K562 (cell line): ENCODE results near the gene DCHS2. TPM values are rescaled to one million over a fixed set of nuclear protein-coding genes. Genes with fewer than 3 reads are reported as not detected.

Source experiments
- ATAC-seq: fragments of 200-7000 bp; cut with Tn5 transposase; 3 replicates; pipeline ENCODE4 v1.9.1; 2020; ENCODE audit warnings: moderate library complexity
- BruUV-seq: library from RNA; stranded (reverse); fragments of 400-500 nt; replicated peaks from 2 replicates; lab custom pipeline; 2021; lab: Mats Ljungman, UMichigan
- CTCF ChIA-PET: fragments of 300-600 bp; formaldehyde crosslinking; extraction: SDS; loops from one replicate; lab custom pipeline; 2021; ENCODE audit warnings: low intra/inter-chr PET ratio; lab: Yijun Ruan, JAX
- POLR2A ChIA-PET: fragments of 300-600, 350-650 bp; sonication (Branson Sonifier 250); formaldehyde crosslinking; extraction: SDS; loops from one replicate; lab custom pipeline; 2021; ENCODE audit warnings: antibody characterized with exemption, inconsistent platforms; lab: Yijun Ruan, JAX
- DNase-seq, 4 experiments: peaks; one replicate each; pipeline versions ENCODE4 v3.0.0 to v3.0.0-alpha.2; 2011 to 2018; ENCODE audit warnings: low spot score in 3 of 4, mixed read lengths in 3 of 4; ENCODE audit errors: extremely low read depth in 1 of 4
- FAIRE-seq: peaks from 2 replicates; lab custom pipeline; 2011; peaks lifted over from hg19 to GRCh38; lab: Jason Lieb, UNC
- H2AFZ ChIP-seq: 2 replicates; pipeline ENCODE4 v1.6.0; 2011; ENCODE audit warnings: low read depth, low read length, control low read depth, inconsistent platforms
- H3K27ac ChIP-seq: fragments of 200-600 bp; 3 replicates; pipeline ENCODE4 v1.8.0; 2011; ENCODE audit warnings: low read depth, mild to moderate bottlenecking, control low read depth, inconsistent platforms, low read length, moderate library complexity, mixed read lengths; ENCODE audit errors: extremely low read depth
- H3K27me3 ChIP-seq, 2 experiments: fragments of 300-600 bp in 1 of 2; 2 replicates in 1 of 2; 3 replicates in 1 of 2; pipeline versions ENCODE4 v1.6.0 to v1.8.0; 2011; ENCODE audit warnings: inconsistent platforms in 2 of 2, low read length in 2 of 2, mild to moderate bottlenecking in 1 of 2, mixed read lengths in 1 of 2, moderate library complexity in 1 of 2; ENCODE audit not compliant: control insufficient read depth in 2 of 2, insufficient read depth in 2 of 2
- H3K36me3 ChIP-seq: fragments of 300-600 bp; 3 replicates; pipeline ENCODE4 v1.8.0; 2011; ENCODE audit warnings: mild to moderate bottlenecking, low read length, inconsistent platforms; ENCODE audit not compliant: control insufficient read depth, insufficient read depth
- H3K4me1 ChIP-seq, 2 experiments: fragments of 200-600 bp in 1 of 2; replicated peaks in 1 of 2; 2 replicates in 1 of 2; 3 replicates in 1 of 2; pipeline versions ENCODE4 v1.5.1 to v1.8.0; 2011; ENCODE audit warnings: inconsistent platforms in 2 of 2, low read length in 2 of 2, mild to moderate bottlenecking in 1 of 2, mixed read lengths in 1 of 2, moderate library complexity in 1 of 2; ENCODE audit not compliant: control insufficient read depth in 2 of 2, insufficient read depth in 2 of 2
- H3K4me2 ChIP-seq: 2 replicates; pipeline ENCODE4 v1.6.1; 2011; ENCODE audit warnings: low read length, control low read depth, inconsistent platforms, mixed read lengths; ENCODE audit not compliant: insufficient read depth
- H3K4me3 ChIP-seq: fragments of 200-600 bp; sonication (generic), shearing (Covaris generic); 2 replicates; pipeline ENCODE4 v1.5.1; 2016; ENCODE audit warnings: control low read depth, inconsistent platforms
- H3K79me2 ChIP-seq: fragments of 200-600 bp; 3 replicates; pipeline ENCODE4 v1.8.0; 2011; ENCODE audit warnings: low read length, inconsistent platforms; ENCODE audit not compliant: control insufficient read depth, insufficient read depth
- H3K9ac ChIP-seq, 2 experiments: 2 replicates each; pipeline versions ENCODE4 v1.6.0 to v1.6.1; 2011; ENCODE audit warnings: low read depth in 2 of 2, low read length in 2 of 2, control low read depth in 1 of 2, inconsistent platforms in 1 of 2, mild to moderate bottlenecking in 1 of 2, mixed read lengths in 1 of 2; ENCODE audit not compliant: insufficient read depth in 1 of 2
- H3K9me1 ChIP-seq: one replicate; pipeline ENCODE4 v1.6.0; 2011; ENCODE audit warnings: inconsistent platforms, mild to moderate bottlenecking, low read length, moderate library complexity; ENCODE audit not compliant: control insufficient read depth, insufficient read depth
- H3K9me3 ChIP-seq: replicated peaks from 2 replicates; pipeline ENCODE4 v1.5.1; 2011; ENCODE audit warnings: low read depth, low read length, inconsistent platforms; ENCODE audit not compliant: control insufficient read depth, insufficient read depth
- H4K20me1 ChIP-seq: replicated peaks from 2 replicates; pipeline ENCODE4 v1.6.1; 2011; ENCODE audit warnings: low read length, inconsistent platforms, mixed read lengths; ENCODE audit not compliant: control insufficient read depth, insufficient read depth
- CEBPB ChIP-seq: fragments of 450-650 bp; IDR thresholded peaks from 2 replicates; pipeline ENCODE4 v1.6.1; 2016; ENCODE audit warnings: missing genetic modification characterization, missing compliant biosample characterization
- CEBPG ChIP-seq, 3 experiments: fragments of 200-800 bp in 1 of 3; sonication (Bioruptor generic) in 1 of 3; sonication (generic) in 1 of 3; formaldehyde crosslinking in 1 of 3; IDR thresholded peaks in 2 of 3; conservative IDR thresholded peaks in 1 of 3; 2 replicates each; pipeline versions ENCODE4 v1.6.1 to v1.8.0; 2016 to 2022; ENCODE audit warnings: missing compliant biosample characterization in 2 of 3, missing genetic modification characterization in 2 of 3, mild to moderate bottlenecking in 1 of 3, missing genetic modification reagents in 1 of 3
- GMEB1 ChIP-seq: fragments of 250-450 bp; sonication (Bioruptor Pico); IDR thresholded peaks from 2 replicates; pipeline ENCODE4 v1.4.0; 2020; ENCODE audit warnings: mild to moderate bottlenecking
- ZNF696 ChIP-seq: fragments of 250-450 bp; sonication (Bioruptor Pico); conservative IDR thresholded peaks from 2 replicates; pipeline ENCODE4 v1.4.0; 2020; ENCODE audit warnings: mild to moderate bottlenecking, moderate library complexity
- WGBS: fragments of 100-300 bp; shearing (Covaris generic); methylation state at CpG from one replicate; pipeline ENCODE4 v1.1.6; 2016; ENCODE audit warnings: low coverage, mixed read lengths; ENCODE audit not compliant: insufficient coverage; ENCODE audit errors: missing lambda C conversion rate; 5-methylcytosine and 5-hydroxymethylcytosine counted together
- in situ Hi-C: fragments of 300-500 bp; cut with MboI; formaldehyde crosslinking; loops from 4 replicates; pipeline ENCODE4 v1.15.0; 2018; ENCODE audit warnings: inconsistent platforms, mixed read lengths
- intact Hi-C: fragments of 100-400 bp; cut with micrococcal nuclease; formaldehyde crosslinking; loops from 2 replicates; pipeline ENCODE4 v1.14.2; 2022
- polyA plus RNA-seq, 8 experiments: library from polyadenylated mRNA; depleted of rRNA in 4 of 8; stranded (reverse) in 5 of 8; unstranded in 3 of 8; fragments of >200 nt; fragmentation: Nextera tagmentation in 2 of 8; fragmentation: Illumina TruSeq in 1 of 8; extraction: Ambion mirVana in 2 of 8; extraction: Trizol in 1 of 8; gene quantifications; 2 replicates each; pipeline versions ENCODE4 v1.2.1 to v1.2.3, GENCODE V29; 2011 to 2014; ENCODE audit warnings: inconsistent platforms in 1 of 8, missing spikeins in 1 of 8
- total RNA-seq, 7 experiments: library from RNA; depleted of rRNA in 6 of 7; stranded (reverse); fragments of >200 nt in 6 of 7; fragmentation: Illumina TruSeq in 2 of 7; extraction: Trizol in 2 of 7; gene quantifications; 2 replicates each; pipeline versions ENCODE4 v1.2.1 to v1.2.3, GENCODE V29; 2011 to 2021; ENCODE audit warnings: low replicate concordance in 1 of 7

Gene DCHS2
- total and polyA plus RNA-seq, 9 of the 15 experiments (the other 6 are each of a cell fraction or from before 2014, with no cell fraction given), result 0.49 to 7.1 (median 5.3) TPM

GRCh38 chr4:154526151-154526550, 34.6 kb upstream of the DCHS2 start:
- no peak for ATAC-seq
- no peak for TF ChIP-seq GMEB1 (CRISPR knock-in tag)
- no peak for TF ChIP-seq CEBPG (CRISPR knock-in tag; IDR thresholded peaks at IDR 0.05)
- peak in 1 of 2 experiments; percentile 44; a peak in 1 of 4 replicates for TF ChIP-seq CEBPG (tag; conservative IDR thresholded peaks at IDR 0.05 in 1 of 2, IDR thresholded peaks at IDR 0.05 in 1 of 2)
- TF ChIP-seq CEBPB (tag), result peak; percentile 67; the same call in 1 of the 2 replicates
- no peak for TF ChIP-seq ZNF696
- no peak overlapping the region for H3K4me3 ChIP-seq
- H3K79me2 ChIP-seq, result no peaks in the 10 kb centered on the region
- no peaks in the 10 kb centered on the region for H3K4me1 ChIP-seq
- H3K9me1 ChIP-seq, result no peaks in the 10 kb centered on the region
- no peak overlapping the region for H2AFZ ChIP-seq
- intact Hi-C loops (no loop called here), in situ Hi-C loops (no loop called here)
- BruUV-seq, result no TSS peak
- H4K20me1 ChIP-seq, result no peaks in the 10 kb centered on the region
- no peak for DNase-seq
- H3K27me3 ChIP-seq, result peaks cover 0 to 9% of the 10 kb centered on the region in 2 experiments; a peak in 3 of 5 replicates
- POLR2A ChIA-PET, result interaction anchor here (1.1 kb wide), 1 partner anchor 40 kb away, joined by 3 read pairs; no protein-coding TSS in a partner anchor
- CTCF ChIA-PET, result no interaction called here
- 0% methylated on average over 2 of the region's 2 CpGs for WGBS
- no peaks in the 10 kb centered on the region for H3K36me3 ChIP-seq
- no peaks in the 10 kb centered on the region for H3K9me3 ChIP-seq
- no peak overlapping the region for H3K4me2 ChIP-seq
- H3K27ac ChIP-seq, result no peak overlapping the region
- no peak overlapping the region for H3K9ac ChIP-seq
- FAIRE-seq, result no peak
